Type B pancreatic cell (in vitro differentiated cells): ENCODE data around the gene UMODL1. TPM values are rescaled to one million over a fixed set of nuclear protein-coding genes. Genes with fewer than 3 reads are reported as not detected.
A peak's percentile ranks its signal among the peaks of the same experiment; 100 is the strongest.

Experiments
- DNase-seq: peaks from one replicate; pipeline ENCODE4 v3.0.0; 2021; ENCODE audit warnings: mixed read lengths; ENCODE audit not compliant: unreplicated experiment; ENCODE audit errors: extremely low spot score
- H3K27ac Mint-ChIP-seq: 2 replicates; pipeline ENCODE4 v1.8.0; 2021; ENCODE audit warnings: mild to moderate bottlenecking, mixed read lengths
- H3K27me3 Mint-ChIP-seq: 2 replicates; pipeline ENCODE4 v1.8.0; 2021; ENCODE audit warnings: mixed read lengths
- H3K36me3 Mint-ChIP-seq: 2 replicates; pipeline ENCODE4 v1.8.0; 2021; ENCODE audit warnings: mixed read lengths
- H3K4me1 Mint-ChIP-seq: one replicate; pipeline ENCODE4 v1.8.0; 2021; ENCODE audit warnings: mixed read lengths; ENCODE audit not compliant: unreplicated experiment
- H3K4me3 Mint-ChIP-seq: 2 replicates; pipeline ENCODE4 v1.8.0; 2021; ENCODE audit warnings: mild to moderate bottlenecking, mixed read lengths
- H3K9me3 Mint-ChIP-seq: 2 replicates; pipeline ENCODE4 v1.8.0; 2021; ENCODE audit warnings: mixed read lengths
- CTCF ChIP-seq: fragments of 200-600 bp; sonication (generic); conservative IDR thresholded peaks from 2 replicates; pipeline ENCODE4 v1.5.0; 2021; ENCODE audit warnings: antibody characterized with exemption, mild to moderate bottlenecking
- total RNA-seq: library from RNA; stranded (reverse); gene quantifications from 2 replicates; pipeline ENCODE4 v1.2.1, GENCODE V29; 2021; ENCODE audit warnings: low replicate concordance

Gene UMODL1
- total RNA-seq, 1 donor from 2014 or later: 0.36 TPM

DNA sequence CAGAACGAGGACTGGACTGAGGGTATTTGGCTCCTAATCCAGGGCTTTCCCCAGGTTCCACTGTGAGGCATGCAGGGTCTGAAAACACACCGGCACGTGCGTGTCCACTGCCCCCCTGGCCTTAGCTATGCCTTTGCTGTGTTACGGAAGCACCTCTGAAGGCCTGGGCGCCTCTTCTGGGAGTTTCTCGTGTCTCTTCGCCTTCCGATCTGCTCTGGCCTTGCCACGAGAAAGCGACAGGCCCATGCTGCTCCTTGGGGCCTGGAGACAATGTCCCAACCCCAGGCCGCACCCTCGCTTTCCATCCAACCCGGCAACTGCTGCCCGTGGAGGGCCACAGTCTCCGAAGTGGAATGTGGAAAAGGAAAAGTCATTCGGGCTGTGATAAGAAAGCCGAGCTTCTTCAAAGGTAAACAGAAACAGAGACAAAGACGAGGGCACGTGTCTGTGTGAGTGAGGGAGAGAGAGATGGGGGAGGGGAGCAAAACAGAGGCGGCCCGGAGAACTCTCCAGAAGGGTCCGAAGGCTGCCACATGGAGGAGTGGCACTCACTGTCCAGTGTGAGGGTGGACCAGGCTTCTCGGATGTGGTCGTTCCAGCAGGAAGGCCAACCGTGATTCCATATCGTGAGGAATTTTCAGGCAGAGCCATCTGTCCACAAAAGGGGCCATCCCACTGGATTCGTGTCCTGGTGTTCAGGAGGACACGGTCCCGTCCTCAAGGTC, 3.4 kb upstream of the UMODL1 start:
- TF ChIP-seq CTCF: no peak
- Mint-ChIP-seq H3K4me1 (peaks cover 9% of the 10 kb centered on the region), H3K27me3 (peaks cover 16% of the 10 kb centered on the region), H3K9me3 (no peaks in the 10 kb centered on the region), H3K4me3 (no peak overlapping the region), H3K27ac (no peak overlapping the region), H3K36me3 (no peaks in the 10 kb centered on the region)
- DNase-seq: no peak

DNA sequence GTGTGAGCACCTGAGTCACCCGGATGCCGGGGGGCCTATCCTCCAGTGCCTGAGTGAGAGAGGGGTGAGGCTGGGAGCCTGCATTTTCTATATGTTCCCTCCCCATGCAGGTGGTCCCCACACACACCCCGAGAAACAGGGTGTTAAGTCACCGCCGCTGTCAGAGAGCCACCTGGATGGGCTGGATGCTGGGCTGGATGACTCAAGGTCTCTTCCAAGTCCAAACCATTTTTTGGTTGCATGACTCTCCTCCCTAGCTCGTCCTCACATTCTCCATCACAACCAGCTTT, 2.9 kb upstream of the UMODL1 start:
- Mint-ChIP-seq H3K27ac (peak overlapping the region; percentile 15), H3K27me3 (peaks cover 16% of the 10 kb centered on the region), H3K4me3 (no peak overlapping the region), H3K9me3 (no peaks in the 10 kb centered on the region), H3K36me3 (no peaks in the 10 kb centered on the region), H3K4me1 (peaks cover 9% of the 10 kb centered on the region)
- no peak for TF ChIP-seq CTCF
- DNase-seq: no peak

- no peaks in the 10 kb centered on the region for H3K9me3 Mint-ChIP-seq
- H3K4me1 Mint-ChIP-seq: peaks cover 9% of the 10 kb centered on the region
- H3K4me3 Mint-ChIP-seq: no peak overlapping the region
- no peak for TF ChIP-seq CTCF
- peaks cover 16% of the 10 kb centered on the region for H3K27me3 Mint-ChIP-seq
- H3K36me3 Mint-ChIP-seq: no peaks in the 10 kb centered on the region
- peak overlapping the region; percentile 15 for H3K27ac Mint-ChIP-seq
- DNase-seq: no peak
Observed at GRCh38 chr21:42068592-42068991, 2.5 kb upstream of the UMODL1 start.

- Mint-ChIP-seq H3K27me3 (peaks cover 16% of the 10 kb centered on the region), H3K36me3 (no peaks in the 10 kb centered on the region), H3K27ac (no peak overlapping the region), H3K4me3 (no peak overlapping the region), H3K9me3 (no peaks in the 10 kb centered on the region), H3K4me1 (peaks cover 4% of the 10 kb centered on the region)
- TF ChIP-seq CTCF: no peak
- DNase-seq: no peak
Observed at GRCh38 chr21:42069327-42069726, 1.8 kb upstream of the UMODL1 start.

GRCh38 chr21:42069843-42070242, 1.3 kb upstream of the UMODL1 start:
- Mint-ChIP-seq H3K27ac (no peak overlapping the region), H3K4me1 (peaks cover 3% of the 10 kb centered on the region), H3K36me3 (no peaks in the 10 kb centered on the region), H3K27me3 (peaks cover 16% of the 10 kb centered on the region), H3K4me3 (no peak overlapping the region), H3K9me3 (no peaks in the 10 kb centered on the region)
- no peak for DNase-seq
- TF ChIP-seq CTCF: no peak
